Lung (tissue), 12 donors: ENCODE results near the gene NHSL1. TPM values are rescaled to one million over a fixed set of nuclear protein-coding genes. Genes with fewer than 3 reads are reported as not detected.

Experiments used
- ATAC-seq: fragments of 200-7000 bp; cut with Tn5 transposase; one replicate; pipeline ENCODE4 v1.9.1; 2020; ENCODE audit warnings: moderate number of reproducible peaks; ENCODE audit not compliant: insufficient read depth, low FRiP score
- DNase-seq, 3 donors: peaks; one replicate each; pipeline ENCODE4 v3.0.0-alpha.2; 2013 to 2017
- H3K27ac ChIP-seq, 2 donors: one replicate each; pipeline ENCODE4 v1.5.1; 2013; ENCODE audit warnings: mild to moderate bottlenecking in 2 of 2, moderate library complexity in 2 of 2, control low read depth in 1 of 2, inconsistent platforms in 1 of 2, low read depth in 1 of 2, low read length in 1 of 2
- H3K27me3 ChIP-seq, 3 donors: one replicate each; pipeline ENCODE4 v1.5.1; 2013; ENCODE audit warnings: low read length in 2 of 3; ENCODE audit not compliant: control insufficient read depth in 3 of 3, insufficient read depth in 3 of 3
- H3K36me3 ChIP-seq, 4 donors: one replicate each; pipeline ENCODE4 v1.5.1; 2013; ENCODE audit warnings: low read length in 4 of 4, mild to moderate bottlenecking in 1 of 4, moderate library complexity in 1 of 4; ENCODE audit not compliant: control insufficient read depth in 4 of 4, insufficient read depth in 4 of 4
- H3K4me1 ChIP-seq, 5 donors: one replicate each; pipeline ENCODE4 v1.5.1; 2013; ENCODE audit warnings: low read length in 5 of 5, mild to moderate bottlenecking in 2 of 5, moderate library complexity in 1 of 5; ENCODE audit not compliant: control insufficient read depth in 5 of 5, insufficient read depth in 5 of 5
- H3K4me3 ChIP-seq: one replicate; pipeline ENCODE4 v1.5.1; 2013; ENCODE audit warnings: mild to moderate bottlenecking, control low read depth, moderate library complexity
- H3K9ac ChIP-seq, 2 donors: one replicate each; pipeline ENCODE4 v1.5.1; 2013; ENCODE audit warnings: low read length in 2 of 2, control low read depth in 1 of 2; ENCODE audit not compliant: insufficient read depth in 1 of 2
- H3K9me3 ChIP-seq, 4 donors: one replicate each; pipeline ENCODE4 v1.5.1; 2013; ENCODE audit warnings: low read length in 3 of 4, mild to moderate bottlenecking in 1 of 4, moderate library complexity in 1 of 4; ENCODE audit not compliant: control insufficient read depth in 4 of 4, insufficient read depth in 3 of 4
- CTCF ChIP-seq: IDR thresholded peaks from 2 replicates; pipeline ENCODE4 v1.5.1; 2012; ENCODE audit warnings: mild to moderate bottlenecking; ENCODE audit errors: control extremely low read depth, extremely low read depth
- WGBS, 2 donors: extraction: QIAGEN DNeasy Blood & Tissue Kit; methylation state at CpG; one replicate each; pipeline ENCODE4 v1.1.7; 2013; 5-methylcytosine and 5-hydroxymethylcytosine counted together
- polyA plus RNA-seq, 2 donors: library from polyadenylated mRNA; stranded (reverse); fragments of 200-250 nt; gene quantifications; one replicate each; pipeline ENCODE4 v1.2.1, GENCODE V29; 2013
- total RNA-seq, 2 donors: library from RNA; depleted of rRNA in 1 of 2; stranded (reverse); fragments of >200 nt in 1 of 2; gene quantifications; one replicate each; pipeline ENCODE4 v1.2.1, GENCODE V29; 2014 to 2021
- donor health status: control.
- donor health status: control.
- donor health status: Bipolar disorder and iron deficiency.
- donor health status: healthy.
- donor health status: DM: yes; HTN: yes; CAD: no.

Gene NHSL1
- total and polyA plus RNA-seq, 4 donors = 5.2 to 53.7 (median 30.4) TPM

GRCh38 chr6:138418118-138418742, 81.1 kb downstream of the NHSL1 start:
- H3K27me3 ChIP-seq = no peaks in the 10 kb centered on the region
- peaks cover 4 to 22% (median 14%) of the 10 kb centered on the region in 4 donors for H3K36me3 ChIP-seq
- H3K27ac ChIP-seq = no peak overlapping the region
- WGBS, 2 donors = 98 to 99% methylated on average over 3 of the region's 3 CpGs
- no peak for ATAC-seq
- H3K9ac ChIP-seq = no peak overlapping the region
- DNase-seq = no peak
- no peak for TF ChIP-seq CTCF
- no peak overlapping the region for H3K4me3 ChIP-seq
- peaks cover 0 to 2% (median 0%) of the 10 kb centered on the region in 4 donors for H3K9me3 ChIP-seq
- H3K4me1 ChIP-seq = no peaks in the 10 kb centered on the region

- no peak for TF ChIP-seq CTCF
- Histone ChIP-seq H3K4me3 (no peak overlapping the region), H3K9ac (no peak overlapping the region), H3K27me3 (no peaks in the 10 kb centered on the region), H3K36me3 (peaks cover 4 to 26% (median 15%) of the 10 kb centered on the region in 4 donors), H3K4me1 (no peaks in the 10 kb centered on the region), H3K9me3 (peaks cover 0 to 2% (median 0%) of the 10 kb centered on the region in 4 donors), H3K27ac (no peak overlapping the region)
- no peak for ATAC-seq
- 91 to 94% methylated on average over 3 of the region's 3 CpGs for WGBS, 2 donors
- DNase-seq = no peak
Measured at GRCh38 chr6:138417493-138418117, 81.7 kb downstream of the NHSL1 start.

GRCh38 chr6:138416206-138416605, 83.1 kb downstream of the NHSL1 start:
- WGBS, 2 donors = 94 to 95% methylated on average over 4 of the region's 4 CpGs
- Histone ChIP-seq H3K4me1 (no peaks in the 10 kb centered on the region), H3K27me3 (no peaks in the 10 kb centered on the region), H3K36me3 (peaks cover 4 to 30% (median 24%) of the 10 kb centered on the region in 4 donors), H3K27ac (no peak overlapping the region), H3K9ac (no peak overlapping the region), H3K9me3 (peaks cover 0 to 2% (median 0%) of the 10 kb centered on the region in 4 donors), H3K4me3 (no peak overlapping the region)
- DNase-seq = no peak
- no peak for ATAC-seq
- TF ChIP-seq CTCF = no peak
